ENCODE results near the gene CPSF3. TPM values are rescaled to one million over a fixed set of nuclear protein-coding genes. Genes with fewer than 3 reads are reported as not detected.
"Not testable (repeated sequence)": the region's sequence is repeated elsewhere in the genome, so short reads cannot be mapped to it uniquely, and the experiment has no call there.

Gene CPSF3
- total RNA-seq, 1 experiment from 2014 or later, result 86.8 TPM

DNA sequence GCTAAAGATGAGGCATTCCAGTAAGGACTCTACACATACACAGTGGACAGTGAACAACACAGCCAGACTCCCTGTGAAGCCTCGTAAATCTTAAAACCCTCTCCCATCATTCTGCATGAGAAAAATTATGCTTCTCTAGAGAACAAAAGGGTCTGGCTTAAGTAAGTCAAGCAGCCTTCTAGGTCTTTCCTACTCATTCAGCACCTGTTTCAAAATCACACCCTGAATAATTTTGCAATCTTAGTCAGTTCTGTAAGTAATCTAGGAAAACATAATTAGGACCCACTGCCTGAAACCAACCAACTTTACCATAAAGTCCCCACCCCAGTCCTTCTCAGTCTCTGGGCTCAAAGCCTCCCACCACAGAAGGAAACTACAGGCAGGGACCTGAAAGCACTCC is 70.6 kb downstream of the CPSF3 start:
- Histone ChIP-seq H3K27me3 (replicated peaks; ENCODE audit: insufficient read depth, low read depth, low read length, poor library complexity) (no peaks in the 10 kb centered on the region), H3K9me3 (ENCODE audit: low read depth, low read length, poor library complexity, severe bottlenecking) (no peaks in the 10 kb centered on the region), H3K36me3 (ENCODE audit: insufficient read depth, low read length, poor library complexity, severe bottlenecking) (peaks cover 78% of the 10 kb centered on the region), H3K4me1 (ENCODE audit: insufficient read depth, low read length, poor library complexity, severe bottlenecking) (no peaks in the 10 kb centered on the region), H3K4me3 (ENCODE audit: low read depth, low read length, poor library complexity, severe bottlenecking) (no peak overlapping the region), H3K27ac (ENCODE audit: low read depth, low read length, poor library complexity, severe bottlenecking) (no peak overlapping the region)
- POLR2A ChIA-PET (ENCODE audit: low non-redundant PET), result no interaction called here
- DNase-seq (ENCODE audit: low spot score), result no peak
- intact Hi-C loops (cut with micrococcal nuclease; ENCODE audit: unreplicated experiment), result no loop called here
- CTCF ChIA-PET, result no interaction called here
- no peak for TF ChIP-seq CTCF (conservative IDR thresholded peaks at IDR 0.05; ENCODE audit: low read depth, low read length)
- TF ChIP-seq EZH2 (IDR thresholded peaks at IDR 0.05; ENCODE audit: borderline replicate concordance, low read depth, low read length, poor library complexity, severe bottlenecking), result no peak
- BruUV-seq (replicated peaks), result no TSS peak

DNA sequence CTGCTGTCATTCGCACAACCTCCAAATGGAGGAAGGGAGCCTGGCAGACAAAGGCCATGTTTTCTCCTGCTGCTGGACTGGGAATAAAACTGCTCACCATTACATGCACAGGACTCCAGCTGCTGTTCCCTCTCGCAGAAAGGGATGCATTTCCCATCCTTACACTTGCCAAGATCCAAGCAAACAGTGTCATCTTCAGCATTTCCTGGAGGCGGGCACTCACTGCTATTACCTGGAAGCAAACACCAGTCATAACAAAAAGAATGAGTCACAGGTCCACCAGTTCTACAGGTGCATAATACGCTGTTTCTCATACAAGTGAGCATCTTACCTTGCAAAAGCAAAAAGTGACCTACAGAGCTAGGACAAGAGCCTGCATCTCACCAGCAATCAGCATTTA is 73.6 kb downstream of the CPSF3 start:
- intact Hi-C loops (cut with micrococcal nuclease; ENCODE audit: unreplicated experiment), result no loop called here
- POLR2A ChIA-PET (ENCODE audit: low non-redundant PET), result no interaction called here
- peaks cover 62% of the 10 kb centered on the region for H3K36me3 ChIP-seq (ENCODE audit: insufficient read depth, low read length, poor library complexity, severe bottlenecking)
- BruUV-seq (replicated peaks), result no TSS peak
- H3K4me1 ChIP-seq (ENCODE audit: insufficient read depth, low read length, poor library complexity, severe bottlenecking), result no peaks in the 10 kb centered on the region
- no peak overlapping the region for H3K27ac ChIP-seq (ENCODE audit: low read depth, low read length, poor library complexity, severe bottlenecking)
- no peak overlapping the region for H3K4me3 ChIP-seq (ENCODE audit: low read depth, low read length, poor library complexity, severe bottlenecking)
- H3K27me3 ChIP-seq (replicated peaks; ENCODE audit: insufficient read depth, low read depth, low read length, poor library complexity), result no peaks in the 10 kb centered on the region
- H3K9me3 ChIP-seq (ENCODE audit: low read depth, low read length, poor library complexity, severe bottlenecking), result no peaks in the 10 kb centered on the region
- DNase-seq (ENCODE audit: low spot score), result no peak
- TF ChIP-seq CTCF (conservative IDR thresholded peaks at IDR 0.05; ENCODE audit: low read depth, low read length) (no peak), EZH2 (IDR thresholded peaks at IDR 0.05; ENCODE audit: borderline replicate concordance, low read depth, low read length, poor library complexity, severe bottlenecking) (no peak)
- CTCF ChIA-PET, result no interaction called here

DNA sequence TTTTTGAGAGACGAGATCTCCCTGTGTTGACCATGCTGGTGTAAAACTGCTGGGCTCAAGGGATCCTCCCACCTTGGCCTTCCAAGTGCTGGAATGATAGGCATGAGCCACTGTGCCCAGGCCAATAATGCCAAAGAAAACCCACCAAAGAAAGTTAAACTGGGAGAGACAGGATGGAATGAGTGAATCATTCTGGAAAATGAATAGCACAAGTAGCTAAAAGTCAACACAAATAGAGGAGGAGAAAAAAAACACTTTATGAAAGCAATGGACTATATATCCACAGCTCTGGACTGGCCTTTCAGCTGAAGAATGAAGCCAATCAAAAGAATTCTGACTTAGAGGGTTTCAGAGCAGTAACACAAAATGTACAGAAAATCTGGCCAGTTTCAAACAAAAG is 74.8 kb downstream of the CPSF3 start:
- H3K36me3 ChIP-seq (ENCODE audit: insufficient read depth, low read length, poor library complexity, severe bottlenecking), result peaks cover 54% of the 10 kb centered on the region
- no TSS peak for BruUV-seq (replicated peaks)
- H3K27me3 ChIP-seq (replicated peaks; ENCODE audit: insufficient read depth, low read depth, low read length, poor library complexity), result no peaks in the 10 kb centered on the region
- H3K4me3 ChIP-seq (ENCODE audit: low read depth, low read length, poor library complexity, severe bottlenecking), result no peak overlapping the region
- H3K4me1 ChIP-seq (ENCODE audit: insufficient read depth, low read length, poor library complexity, severe bottlenecking), result no peaks in the 10 kb centered on the region
- ChIA-PET POLR2A (ENCODE audit: low non-redundant PET) (interaction anchor here (0.6 kb wide), 1 partner anchor 67 kb away, joined by 12 read pairs; no protein-coding TSS in a partner anchor), CTCF (no interaction called here)
- TF ChIP-seq EZH2 (IDR thresholded peaks at IDR 0.05; ENCODE audit: borderline replicate concordance, low read depth, low read length, poor library complexity, severe bottlenecking), result no peak
- DNase-seq (ENCODE audit: low spot score), result no peak
- intact Hi-C loops (cut with micrococcal nuclease; ENCODE audit: unreplicated experiment), result no loop called here
- no peak overlapping the region for H3K27ac ChIP-seq (ENCODE audit: low read depth, low read length, poor library complexity, severe bottlenecking)
- no peaks in the 10 kb centered on the region for H3K9me3 ChIP-seq (ENCODE audit: low read depth, low read length, poor library complexity, severe bottlenecking)

DNA sequence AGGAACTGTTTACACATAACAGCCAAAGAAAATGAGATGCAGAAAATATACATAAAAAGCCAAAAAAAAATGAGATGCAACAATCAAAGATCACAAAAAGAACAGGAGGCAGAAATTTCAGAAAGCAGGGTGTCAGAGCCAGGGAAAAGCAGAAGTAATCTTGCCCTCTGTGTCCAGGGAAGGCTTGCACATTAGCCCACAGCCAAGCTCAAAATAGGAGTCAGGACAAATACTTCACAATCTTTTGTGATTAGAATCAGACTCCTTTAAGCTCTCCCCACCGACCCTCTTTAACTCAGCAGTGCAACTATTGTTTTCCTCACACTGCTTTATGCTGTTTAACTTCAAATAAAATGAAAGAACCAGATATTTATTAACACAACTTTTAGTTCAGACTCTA is 85.5 kb downstream of the CPSF3 start:
- ChIA-PET CTCF (no interaction called here), POLR2A (ENCODE audit: low non-redundant PET) (interaction anchor here (0.9 kb wide), 1 partner anchor 9 kb away, joined by 3 read pairs; no protein-coding TSS in a partner anchor)
- TF ChIP-seq EZH2 (IDR thresholded peaks at IDR 0.05; ENCODE audit: borderline replicate concordance, low read depth, low read length, poor library complexity, severe bottlenecking) (no peak), CTCF (conservative IDR thresholded peaks at IDR 0.05; ENCODE audit: low read depth, low read length) (no peak)
- Histone ChIP-seq H3K27ac (ENCODE audit: low read depth, low read length, poor library complexity, severe bottlenecking) (no peak overlapping the region), H3K9me3 (ENCODE audit: low read depth, low read length, poor library complexity, severe bottlenecking) (no peaks in the 10 kb centered on the region), H3K4me3 (ENCODE audit: low read depth, low read length, poor library complexity, severe bottlenecking) (no peak overlapping the region), H3K36me3 (ENCODE audit: insufficient read depth, low read length, poor library complexity, severe bottlenecking) (peaks cover 26% of the 10 kb centered on the region), H3K4me1 (ENCODE audit: insufficient read depth, low read length, poor library complexity, severe bottlenecking) (no peaks in the 10 kb centered on the region), H3K27me3 (replicated peaks; ENCODE audit: insufficient read depth, low read depth, low read length, poor library complexity) (no peaks in the 10 kb centered on the region)
- no TSS peak for BruUV-seq (replicated peaks)
- no peak for DNase-seq (ENCODE audit: low spot score)
- intact Hi-C loops (cut with micrococcal nuclease; ENCODE audit: unreplicated experiment), result no loop called here

- peaks cover 30% of the 10 kb centered on the region for H3K36me3 ChIP-seq (ENCODE audit: insufficient read depth, low read length, poor library complexity, severe bottlenecking)
- intact Hi-C loops (cut with micrococcal nuclease; ENCODE audit: unreplicated experiment); DNase-seq (ENCODE audit: low spot score); H3K9me3 ChIP-seq (ENCODE audit: low read depth, low read length, poor library complexity, severe bottlenecking); H3K4me1 ChIP-seq (ENCODE audit: insufficient read depth, low read length, poor library complexity, severe bottlenecking); H3K27me3 ChIP-seq (replicated peaks; ENCODE audit: insufficient read depth, low read depth, low read length, poor library complexity); H3K4me3 ChIP-seq (ENCODE audit: low read depth, low read length, poor library complexity, severe bottlenecking); BruUV-seq (replicated peaks); CTCF ChIA-PET; POLR2A ChIA-PET (ENCODE audit: low non-redundant PET); H3K27ac ChIP-seq (ENCODE audit: low read depth, low read length, poor library complexity, severe bottlenecking): not testable (repeated sequence)
These were observed 90.5 kb downstream of the CPSF3 start for GRCh38 chr2:9513946-9514345.
